WERI-Rb-1 (cell line): ENCODE data around the gene HMCN1.

ENCODE experiments used
- DNase-seq: peaks from one replicate; pipeline ENCODE4 v3.0.0-alpha.2; 2020
- H3K27ac ChIP-seq: fragments of 250-450 bp; sonication (Bioruptor Pico); 2 replicates; pipeline ENCODE4 v1.5.1; 2020; ENCODE audit warnings: mild to moderate bottlenecking, moderate library complexity
- H3K27me3 ChIP-seq: fragments of 250-450 bp; sonication (Bioruptor Pico); 2 replicates; pipeline ENCODE4 v1.5.1; 2021; ENCODE audit warnings: mild to moderate bottlenecking, low read depth, moderate library complexity; ENCODE audit not compliant: insufficient read depth, severe bottlenecking
- H3K36me3 ChIP-seq: fragments of 250-450 bp; sonication (Bioruptor Pico); 2 replicates; pipeline ENCODE4 v1.5.1; 2020; ENCODE audit warnings: mild to moderate bottlenecking, moderate library complexity
- H3K4me3 ChIP-seq: 2 replicates; pipeline ENCODE4 v1.5.1; 2011; ENCODE audit warnings: low read depth, mild to moderate bottlenecking, control low read depth, low read length
- H3K9me3 ChIP-seq: fragments of 250-450 bp; sonication (Bioruptor Pico); 2 replicates; pipeline ENCODE4 v1.5.1; 2021; ENCODE audit warnings: mild to moderate bottlenecking, moderate library complexity; ENCODE audit not compliant: severe bottlenecking
- TF ChIP-seq, protein P1 (sequence below): IDR thresholded peaks from 2 replicates; pipeline ENCODE4 v1.5.1; 2011; ENCODE audit warnings: low read depth, mild to moderate bottlenecking, control low read depth, inconsistent platforms, low read length

Gene HMCN1

DNA sequence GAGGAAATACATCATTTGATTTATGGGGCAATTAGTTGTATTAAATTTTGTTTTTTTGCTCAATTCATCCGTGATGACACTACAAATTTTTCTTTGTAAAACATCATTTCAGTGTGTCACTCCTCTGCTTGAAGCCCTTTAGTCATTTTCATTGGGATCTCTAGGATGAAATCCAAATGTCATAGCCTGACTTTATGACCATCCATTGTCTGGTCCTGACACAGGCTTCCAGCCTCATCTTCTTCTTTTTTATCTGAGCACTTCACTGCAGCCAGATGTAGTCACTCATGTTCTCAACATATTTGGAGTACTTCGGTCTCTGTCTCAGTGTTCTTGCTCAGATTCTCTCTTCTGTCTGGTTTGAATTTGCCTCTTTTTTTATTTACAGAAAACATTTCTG, 173.1 kb downstream of the HMCN1 start:
- DNase-seq = no peak
- H3K27me3 ChIP-seq = peaks cover 5% of the 10 kb centered on the region
- H3K4me3 ChIP-seq = no peak overlapping the region
- TF ChIP-seq, protein P1, sequence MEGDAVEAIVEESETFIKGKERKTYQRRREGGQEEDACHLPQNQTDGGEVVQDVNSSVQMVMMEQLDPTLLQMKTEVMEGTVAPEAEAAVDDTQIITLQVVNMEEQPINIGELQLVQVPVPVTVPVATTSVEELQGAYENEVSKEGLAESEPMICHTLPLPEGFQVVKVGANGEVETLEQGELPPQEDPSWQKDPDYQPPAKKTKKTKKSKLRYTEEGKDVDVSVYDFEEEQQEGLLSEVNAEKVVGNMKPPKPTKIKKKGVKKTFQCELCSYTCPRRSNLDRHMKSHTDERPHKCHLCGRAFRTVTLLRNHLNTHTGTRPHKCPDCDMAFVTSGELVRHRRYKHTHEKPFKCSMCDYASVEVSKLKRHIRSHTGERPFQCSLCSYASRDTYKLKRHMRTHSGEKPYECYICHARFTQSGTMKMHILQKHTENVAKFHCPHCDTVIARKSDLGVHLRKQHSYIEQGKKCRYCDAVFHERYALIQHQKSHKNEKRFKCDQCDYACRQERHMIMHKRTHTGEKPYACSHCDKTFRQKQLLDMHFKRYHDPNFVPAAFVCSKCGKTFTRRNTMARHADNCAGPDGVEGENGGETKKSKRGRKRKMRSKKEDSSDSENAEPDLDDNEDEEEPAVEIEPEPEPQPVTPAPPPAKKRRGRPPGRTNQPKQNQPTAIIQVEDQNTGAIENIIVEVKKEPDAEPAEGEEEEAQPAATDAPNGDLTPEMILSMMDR = no peak
- H3K27ac ChIP-seq = no peak overlapping the region
- no peaks in the 10 kb centered on the region for H3K9me3 ChIP-seq
- H3K36me3 ChIP-seq = no peaks in the 10 kb centered on the region

DNA sequence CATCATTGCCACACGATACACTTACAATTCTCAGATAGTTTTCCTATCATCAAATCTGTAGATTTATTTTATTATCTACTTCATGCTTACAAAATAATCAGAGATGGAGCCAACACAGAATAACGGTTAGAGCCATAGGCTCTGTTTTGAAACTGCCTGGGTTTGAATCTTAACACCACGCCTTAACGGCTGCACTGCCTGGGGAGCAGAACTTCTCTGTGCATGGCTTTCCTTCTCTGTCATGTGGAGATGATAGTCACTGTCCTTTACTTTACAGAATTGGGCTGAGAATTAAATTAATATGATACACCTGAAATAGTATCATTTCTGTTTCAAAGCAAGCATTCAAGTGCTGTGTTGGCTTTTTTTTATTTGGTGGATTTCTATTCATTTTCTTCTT, 177.8 kb downstream of the HMCN1 start:
- no peak overlapping the region for H3K4me3 ChIP-seq
- TF ChIP-seq, protein P1 = no peak
- no peaks in the 10 kb centered on the region for H3K27me3 ChIP-seq
- no peak overlapping the region for H3K27ac ChIP-seq
- no peaks in the 10 kb centered on the region for H3K9me3 ChIP-seq
- no peak for DNase-seq
- H3K36me3 ChIP-seq = no peaks in the 10 kb centered on the region

DNA sequence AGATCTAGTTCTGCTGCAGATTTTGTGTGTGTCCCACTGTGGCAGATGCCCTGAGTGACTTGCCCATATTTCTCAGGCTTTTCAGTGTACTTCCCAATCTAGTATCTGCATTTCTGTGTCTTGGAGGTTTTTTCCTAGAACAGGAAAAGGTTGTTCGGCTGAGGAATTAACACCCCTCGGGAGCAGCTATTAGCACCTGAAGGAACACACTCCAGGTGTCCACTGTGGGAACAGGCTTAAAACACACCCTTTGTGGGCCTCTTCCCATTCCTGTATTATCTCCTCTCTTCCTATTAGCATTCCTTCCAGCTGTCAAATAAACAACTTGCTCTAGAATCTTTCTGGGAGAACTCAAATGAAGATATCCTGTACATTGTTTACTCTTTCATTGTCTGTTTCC, 178.3 kb downstream of the HMCN1 start:
- TF ChIP-seq, protein P1 = no peak
- Histone ChIP-seq H3K9me3 (no peaks in the 10 kb centered on the region), H3K36me3 (no peaks in the 10 kb centered on the region), H3K4me3 (no peak overlapping the region), H3K27ac (no peak overlapping the region), H3K27me3 (no peaks in the 10 kb centered on the region)
- no peak for DNase-seq

DNA sequence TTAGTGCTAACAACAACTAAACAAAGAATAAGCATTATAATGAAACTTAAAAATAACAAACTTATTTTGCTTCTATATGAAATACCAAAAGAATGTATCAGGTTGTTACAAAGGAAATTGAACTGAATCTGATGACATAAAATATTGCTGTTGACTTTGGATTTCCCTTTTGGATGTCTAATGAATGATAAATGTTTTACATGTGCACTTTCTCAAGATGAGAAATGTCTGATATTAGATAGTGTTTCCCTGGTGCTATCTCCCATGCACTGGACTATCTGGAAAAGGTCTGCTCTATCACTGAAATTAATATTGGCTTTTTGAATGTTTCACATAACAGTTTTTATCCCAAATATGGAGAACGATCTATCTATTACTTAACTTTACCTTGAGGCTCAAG, 179.9 kb downstream of the HMCN1 start:
- H3K4me3 ChIP-seq = no peak overlapping the region
- DNase-seq = no peak
- H3K9me3 ChIP-seq = no peaks in the 10 kb centered on the region
- no peak overlapping the region for H3K27ac ChIP-seq
- peaks cover 3% of the 10 kb centered on the region for H3K27me3 ChIP-seq
- TF ChIP-seq, protein P1 = no peak
- H3K36me3 ChIP-seq = no peaks in the 10 kb centered on the region

DNA sequence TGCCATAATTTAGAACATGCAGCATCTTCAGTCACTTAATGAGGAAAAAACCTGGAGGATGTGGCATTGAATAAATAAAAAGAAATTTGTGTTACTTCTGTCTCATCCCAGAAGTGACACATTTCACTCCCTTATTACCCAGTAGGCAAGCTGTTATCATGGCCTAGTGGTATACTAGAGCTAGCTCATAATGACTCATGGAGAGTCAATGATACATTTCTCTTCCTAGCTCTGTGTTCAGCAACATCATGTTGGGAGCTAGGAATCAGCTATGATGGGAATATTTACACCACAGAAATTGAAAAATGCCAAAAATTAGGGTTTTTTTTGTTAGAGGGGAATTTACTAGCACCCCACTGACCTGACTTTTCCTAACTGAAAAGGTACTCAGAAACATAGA, 182.7 kb downstream of the HMCN1 start:
- Histone ChIP-seq H3K4me3 (no peak overlapping the region), H3K27me3 (peaks cover 3% of the 10 kb centered on the region), H3K27ac (no peak overlapping the region), H3K36me3 (no peaks in the 10 kb centered on the region), H3K9me3 (no peaks in the 10 kb centered on the region)
- DNase-seq = no peak
- TF ChIP-seq, protein P1 = no peak

DNA sequence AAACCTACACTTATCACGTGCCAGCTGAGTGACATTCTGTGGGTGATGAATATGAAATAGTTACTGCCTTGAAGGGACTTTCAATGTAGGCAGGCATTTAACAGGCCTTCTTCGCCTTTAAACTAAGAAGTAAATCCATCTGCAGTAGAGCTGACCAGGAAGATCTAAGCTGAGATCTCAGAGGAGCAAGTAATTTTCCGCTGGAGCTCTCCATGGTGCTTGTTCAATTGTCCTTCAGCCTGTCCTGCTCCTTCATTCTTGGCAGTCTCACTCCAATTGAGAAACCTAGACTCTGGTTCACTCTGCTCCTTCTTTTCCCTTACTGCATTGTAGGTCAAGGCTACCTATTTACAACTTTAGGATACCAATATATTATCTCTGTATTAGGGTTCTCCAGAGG, 183.5 kb downstream of the HMCN1 start:
- Histone ChIP-seq H3K27me3 (peaks cover 3% of the 10 kb centered on the region), H3K4me3 (no peak overlapping the region), H3K27ac (no peak overlapping the region), H3K36me3 (no peaks in the 10 kb centered on the region), H3K9me3 (no peaks in the 10 kb centered on the region)
- no peak for DNase-seq
- TF ChIP-seq, protein P1 = no peak
